AG04450 (cell line): ENCODE data around the gene RASL11B. TPM values are rescaled to one million over a fixed set of nuclear protein-coding genes. Genes with fewer than 3 reads are reported as not detected.
"Not testable (repeated sequence)": the region's sequence is repeated elsewhere in the genome, so short reads cannot be mapped to it uniquely, and the experiment has no call there.

Source experiments
- CTCF ChIA-PET: fragments of 300-600, 350-600 bp; formaldehyde crosslinking; extraction: SDS; loops from one replicate; lab custom pipeline; 2022; ENCODE audit warnings: antibody characterized with exemption, inconsistent platforms; lab: Charles Lee
- POLR2A ChIA-PET: fragments of 350-600 bp; formaldehyde crosslinking; extraction: SDS; loops from one replicate; lab custom pipeline; 2021; ENCODE audit warnings: antibody characterized with exemption, inconsistent platforms; lab: Yijun Ruan, JAX
- DNase-seq: peaks from one replicate; pipeline ENCODE4 v3.0.0-alpha.2; 2011; ENCODE audit warnings: low read depth, low spot score
- H3K27ac ChIP-seq: one replicate; pipeline ENCODE4 v1.5.1; 2012; ENCODE audit warnings: low read depth, low read length, control low read depth
- H3K27me3 ChIP-seq: one replicate; pipeline ENCODE4 v1.6.0; 2012; ENCODE audit warnings: low read length; ENCODE audit not compliant: control insufficient read depth, insufficient read depth
- H3K4me3 ChIP-seq: 2 replicates; pipeline ENCODE4 v1.5.1; 2011; ENCODE audit warnings: mild to moderate bottlenecking, low read depth, low read length, control low read depth
- H3K9me3 ChIP-seq: 2 replicates; pipeline ENCODE4 v1.5.1; 2012; ENCODE audit warnings: low read length; ENCODE audit not compliant: control insufficient read depth, insufficient read depth
- CTCF ChIP-seq: IDR thresholded peaks from 2 replicates; pipeline ENCODE4 v1.5.1; 2011; ENCODE audit warnings: low read depth, low read length, control low read depth, inconsistent platforms
- polyA plus RNA-seq: library from polyadenylated mRNA; depleted of rRNA; stranded (reverse); fragments of >200 nt; gene quantifications from 2 replicates; pipeline ENCODE4 v1.2.3, GENCODE V29; 2011

Gene RASL11B
- polyA plus RNA-seq, 1 experiment: 4.3 TPM

GRCh38 chr4:52833941-52834525, 28.1 kb upstream of the RASL11B start:
- DNase-seq: no peak
- no peak for TF ChIP-seq CTCF
- Histone ChIP-seq H3K9me3 (no peaks in the 10 kb centered on the region), H3K27ac (no peak overlapping the region), H3K27me3 (peaks cover 5% of the 10 kb centered on the region), H3K4me3 (no peak overlapping the region)
- ChIA-PET POLR2A (no interaction called here), CTCF (interaction anchor here (1.5 kb wide), 1 partner anchor 148 kb away, joined by 5 read pairs; no protein-coding TSS in a partner anchor)

- POLR2A ChIA-PET, DNase-seq, H3K4me3 ChIP-seq, H3K27me3 ChIP-seq, CTCF ChIA-PET, H3K27ac ChIP-seq, H3K9me3 ChIP-seq: not testable (repeated sequence)
Observed at GRCh38 chr4:52834641-52835456, 27.3 kb upstream of the RASL11B start.

- H3K27ac ChIP-seq: no peak overlapping the region
- no peak overlapping the region for H3K4me3 ChIP-seq
- H3K9me3 ChIP-seq: no peaks in the 10 kb centered on the region
- ChIA-PET POLR2A (no interaction called here), CTCF (no interaction called here)
- DNase-seq: no peak
- no peak for TF ChIP-seq CTCF
- peaks cover 5% of the 10 kb centered on the region for H3K27me3 ChIP-seq
Observed at GRCh38 chr4:52836120-52836519, 26.0 kb upstream of the RASL11B start.

- Histone ChIP-seq H3K27ac (no peak overlapping the region), H3K27me3 (peaks cover 5% of the 10 kb centered on the region), H3K4me3 (no peak overlapping the region), H3K9me3 (no peaks in the 10 kb centered on the region)
- no peak for DNase-seq
- ChIA-PET CTCF (no interaction called here), POLR2A (no interaction called here)
- TF ChIP-seq CTCF: no peak
Observed at GRCh38 chr4:52836678-52837077, 25.4 kb upstream of the RASL11B start.

- Histone ChIP-seq H3K27ac (no peak overlapping the region), H3K27me3 (no peaks in the 10 kb centered on the region), H3K9me3 (no peaks in the 10 kb centered on the region; the same call in 1 of the 2 replicates), H3K4me3 (no peak overlapping the region)
- POLR2A ChIA-PET: interaction anchor here (2.9 kb wide), 1 partner anchor 13 kb away, joined by 8 read pairs; no protein-coding TSS in a partner anchor
- TF ChIP-seq CTCF: no peak
- CTCF ChIA-PET: no interaction called here
- DNase-seq: no peak
Observed at GRCh38 chr4:52837716-52838558, 24.2 kb upstream of the RASL11B start.
